Measurements from ENCODE around the gene MBTPS2. TPM values are rescaled to one million over a fixed set of nuclear protein-coding genes. Genes with fewer than 3 reads are reported as not detected.
A peak's percentile ranks its signal among the peaks of the same experiment; 100 is the strongest.

The MBTPS2 gene
- 15.2 TPM for polyA plus RNA-seq (2013, experiment 1 of 2)
- 15.6 TPM for polyA plus RNA-seq (2013, experiment 2 of 2)

DNA sequence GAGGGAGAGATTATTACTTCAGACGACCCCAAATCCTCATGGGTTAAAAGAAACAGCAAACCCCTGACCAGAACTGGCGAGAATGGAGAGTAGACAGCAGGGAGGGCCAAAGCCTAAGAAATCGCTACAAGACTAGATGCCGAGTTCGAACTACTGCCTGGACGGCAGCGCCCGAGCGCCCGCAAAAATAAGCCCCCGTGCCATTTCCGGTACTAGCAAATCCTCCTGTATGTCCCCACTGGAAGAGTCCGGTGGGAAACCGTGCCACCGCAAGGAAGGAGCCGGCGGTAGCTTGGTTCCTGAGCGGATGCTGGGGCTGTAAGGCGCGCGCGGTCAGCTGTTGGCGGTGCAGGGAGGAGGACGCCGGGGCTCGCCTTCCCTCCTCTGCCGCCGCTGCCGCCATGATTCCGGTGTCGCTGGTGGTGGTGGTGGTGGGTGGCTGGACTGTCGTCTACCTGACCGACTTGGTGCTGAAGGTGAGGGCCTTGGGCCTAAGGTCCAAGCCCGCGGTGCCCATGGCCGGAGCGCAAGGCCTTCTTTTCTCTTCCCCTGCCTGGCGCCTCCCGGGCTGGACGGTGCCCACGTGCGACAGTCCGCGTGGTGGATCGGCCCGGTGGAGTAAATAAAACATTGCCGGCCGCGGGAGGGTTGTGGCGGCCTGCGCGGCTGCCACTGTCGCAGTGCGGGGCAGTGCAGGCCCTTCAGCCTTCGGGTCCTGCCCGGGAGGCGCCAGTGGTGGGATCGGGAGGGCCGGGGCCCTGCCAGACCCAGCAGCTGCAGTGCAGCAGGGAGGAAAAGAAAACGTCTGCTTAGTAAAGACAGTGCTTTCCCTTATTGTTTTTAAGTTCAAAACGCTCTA is at the start of gene MBTPS2:
Gene MBTPS2, plus strand, starts transcription at position 284 of the 859 bp plus-strand sequence. Its CDS starts 118 bp downstream, at position 402.
- peak within 1 kb of the TSS; percentile 47 for H3K4me2 ChIP-seq (ENCODE audit: low read length, poor library complexity, severe bottlenecking)
- H2BK120ac ChIP-seq (ENCODE audit: low read depth, low read length) = no peak within 1 kb of the TSS
- peak within 1 kb of the TSS; percentile 90 for H4K8ac ChIP-seq (ENCODE audit: low read length)
- H2BK5ac ChIP-seq (ENCODE audit: low read depth, low read length, poor library complexity, severe bottlenecking) = no peak within 1 kb of the TSS
- H3K23ac ChIP-seq (ENCODE audit: low read length in 2 of 2) = no peak within 1 kb of the TSS
- no peaks in the 10 kb centered on the region for H3K4me1 ChIP-seq (ENCODE audit: control insufficient read depth, insufficient read depth, low read depth, low read length)
- peaks cover 5% of the 10 kb centered on the region for H3K79me1 ChIP-seq (replicated peaks; ENCODE audit: low read length, poor library complexity, severe bottlenecking)
- H4K91ac ChIP-seq (ENCODE audit: low read length) = peak within 1 kb of the TSS; percentile 95
- no peak within 1 kb of the TSS for H2AK5ac ChIP-seq (ENCODE audit: low read length, severe bottlenecking)
- peak within 1 kb of the TSS; percentile 98 for H3K9ac ChIP-seq (ENCODE audit: low read length)
- H2BK15ac ChIP-seq (ENCODE audit: low read depth, poor library complexity, severe bottlenecking) = no peak within 1 kb of the TSS
- H3K4me3 ChIP-seq (ENCODE audit: insufficient read depth in 1 of 2, low read depth in 1 of 2, low read length in 2 of 2) = peak within 1 kb of the TSS; percentile 80 to 89
- peak within 1 kb of the TSS in 1 of 2 experiments; percentile 97 for H3K14ac ChIP-seq (ENCODE audit: low read length in 2 of 2)
- peak within 1 kb of the TSS; percentile 81 to 96 for H3K18ac ChIP-seq (ENCODE audit: low read depth in 1 of 2, low read length in 2 of 2)
- no peaks in the 10 kb centered on the region for H3K9me3 ChIP-seq (ENCODE audit: control insufficient read depth, low read length)
- peak within 1 kb of the TSS; percentile 61 for H3K27ac ChIP-seq (ENCODE audit: low read length, poor library complexity, severe bottlenecking)
- H2BK12ac ChIP-seq (ENCODE audit: low read length in 2 of 2) = no peak within 1 kb of the TSS
- H3K4ac ChIP-seq (ENCODE audit: low read depth in 1 of 2, low read length in 2 of 2) = peak within 1 kb of the TSS; percentile 88 to 89
- DNase-seq = peak; percentile 89
- under 1% methylated on average over 27 of the region's 61 CpGs for WGBS
- peak within 1 kb of the TSS; percentile 71 for H2AFZ ChIP-seq (ENCODE audit: low read depth, low read length)
- H3K36me3 ChIP-seq (ENCODE audit: control insufficient read depth in 1 of 2, insufficient read depth in 2 of 2, low read depth in 1 of 2, low read length in 2 of 2) = peaks cover 2 to 13% of the 10 kb centered on the region in 2 experiments
- H3K27me3 ChIP-seq (ENCODE audit: control insufficient read depth in 1 of 2, insufficient read depth in 1 of 2, low read length in 2 of 2) = no peaks in the 10 kb centered on the region

- no peak overlapping the region for H3K4me3 ChIP-seq (ENCODE audit: insufficient read depth in 1 of 2, low read depth in 1 of 2, low read length in 2 of 2)
- no peak overlapping the region for H3K4ac ChIP-seq (ENCODE audit: low read depth in 1 of 2, low read length in 2 of 2)
- H2BK120ac ChIP-seq (ENCODE audit: low read depth, low read length) = no peak overlapping the region
- no peak overlapping the region for H3K23ac ChIP-seq (ENCODE audit: low read length in 2 of 2)
- H3K27ac ChIP-seq (ENCODE audit: low read length, poor library complexity, severe bottlenecking) = peak overlapping the region; percentile 73
- H2BK5ac ChIP-seq (ENCODE audit: low read depth, low read length, poor library complexity, severe bottlenecking) = no peak overlapping the region
- no peaks in the 10 kb centered on the region for H3K9me3 ChIP-seq (ENCODE audit: control insufficient read depth, low read length)
- no peak overlapping the region for H3K9ac ChIP-seq (ENCODE audit: low read length)
- H3K79me1 ChIP-seq (replicated peaks; ENCODE audit: low read length, poor library complexity, severe bottlenecking) = no peaks in the 10 kb centered on the region
- no peak overlapping the region for H4K8ac ChIP-seq (ENCODE audit: low read length)
- no peak overlapping the region for H4K91ac ChIP-seq (ENCODE audit: low read length)
- no peak overlapping the region for H2AK5ac ChIP-seq (ENCODE audit: low read length, severe bottlenecking)
- WGBS = 68% methylated on average over 4 of the region's 6 CpGs
- no peaks in the 10 kb centered on the region for H3K36me3 ChIP-seq (ENCODE audit: control insufficient read depth in 1 of 2, insufficient read depth in 2 of 2, low read depth in 1 of 2, low read length in 2 of 2)
- peak; percentile 59 for DNase-seq
- no peak overlapping the region for H3K4me2 ChIP-seq (ENCODE audit: low read length, poor library complexity, severe bottlenecking)
- H2AFZ ChIP-seq (ENCODE audit: low read depth, low read length) = no peak overlapping the region
- no peak overlapping the region for H3K14ac ChIP-seq (ENCODE audit: low read length in 2 of 2)
- H2BK15ac ChIP-seq (ENCODE audit: low read depth, poor library complexity, severe bottlenecking) = no peak overlapping the region
- H3K4me1 ChIP-seq (ENCODE audit: control insufficient read depth, insufficient read depth, low read depth, low read length) = peaks cover 2% of the 10 kb centered on the region
- no peak overlapping the region for H2BK12ac ChIP-seq (ENCODE audit: low read length in 2 of 2)
- H3K18ac ChIP-seq (ENCODE audit: low read depth in 1 of 2, low read length in 2 of 2) = no peak overlapping the region
- H3K27me3 ChIP-seq (ENCODE audit: control insufficient read depth in 1 of 2, insufficient read depth in 1 of 2, low read length in 2 of 2) = no peaks in the 10 kb centered on the region
Observed at GRCh38 chrX:21798677-21799219, 40.7 kb upstream of the MBTPS2 start.

DNA sequence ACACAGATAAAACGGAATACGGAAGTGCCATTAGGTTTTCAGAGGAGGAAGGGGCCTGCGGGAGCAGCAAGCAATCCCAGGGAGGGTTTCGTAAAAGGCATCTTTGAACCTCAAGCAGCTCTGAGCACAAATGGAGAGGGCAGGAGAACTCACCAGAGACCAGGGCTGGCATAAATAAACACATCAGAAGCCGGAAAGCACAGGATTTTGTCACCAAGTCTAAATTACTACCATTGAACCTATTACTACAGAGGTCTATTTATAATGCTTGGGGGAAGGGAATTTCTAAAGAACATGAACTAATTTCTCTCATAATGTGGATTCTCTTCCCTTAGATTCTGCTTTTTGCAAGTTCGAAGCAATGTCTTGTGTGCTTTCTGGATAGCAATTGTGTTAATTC is 39.6 kb upstream of the MBTPS2 start:
- Histone ChIP-seq H3K9ac (ENCODE audit: low read length) (no peak overlapping the region), H2BK12ac (ENCODE audit: low read length in 2 of 2) (no peak overlapping the region), H4K91ac (ENCODE audit: low read length) (no peak overlapping the region), H3K4ac (ENCODE audit: low read depth in 1 of 2, low read length in 2 of 2) (no peak overlapping the region), H2BK120ac (ENCODE audit: low read depth, low read length) (no peak overlapping the region), H3K23ac (ENCODE audit: low read length in 2 of 2) (no peak overlapping the region), H3K9me3 (ENCODE audit: control insufficient read depth, low read length) (no peaks in the 10 kb centered on the region), H3K36me3 (ENCODE audit: control insufficient read depth in 1 of 2, insufficient read depth in 2 of 2, low read depth in 1 of 2, low read length in 2 of 2) (no peaks in the 10 kb centered on the region), H2BK5ac (ENCODE audit: low read depth, low read length, poor library complexity, severe bottlenecking) (no peak overlapping the region), H3K18ac (ENCODE audit: low read depth in 1 of 2, low read length in 2 of 2) (no peak overlapping the region), H3K27ac (ENCODE audit: low read length, poor library complexity, severe bottlenecking) (no peak overlapping the region), H3K4me2 (ENCODE audit: low read length, poor library complexity, severe bottlenecking) (no peak overlapping the region), H3K14ac (ENCODE audit: low read length in 2 of 2) (no peak overlapping the region), H2AFZ (ENCODE audit: low read depth, low read length) (no peak overlapping the region), H3K79me1 (replicated peaks; ENCODE audit: low read length, poor library complexity, severe bottlenecking) (no peaks in the 10 kb centered on the region), H3K4me1 (ENCODE audit: control insufficient read depth, insufficient read depth, low read depth, low read length) (peaks cover 2% of the 10 kb centered on the region), H4K8ac (ENCODE audit: low read length) (no peak overlapping the region), H3K27me3 (ENCODE audit: control insufficient read depth in 1 of 2, insufficient read depth in 1 of 2, low read length in 2 of 2) (no peaks in the 10 kb centered on the region), H3K4me3 (ENCODE audit: insufficient read depth in 1 of 2, low read depth in 1 of 2, low read length in 2 of 2) (no peak overlapping the region), H2BK15ac (ENCODE audit: low read depth, poor library complexity, severe bottlenecking) (no peak overlapping the region), H2AK5ac (ENCODE audit: low read length, severe bottlenecking) (no peak overlapping the region)
- 92% methylated on average over 5 of the region's 6 CpGs for WGBS
- peak; percentile 15 for DNase-seq

DNA sequence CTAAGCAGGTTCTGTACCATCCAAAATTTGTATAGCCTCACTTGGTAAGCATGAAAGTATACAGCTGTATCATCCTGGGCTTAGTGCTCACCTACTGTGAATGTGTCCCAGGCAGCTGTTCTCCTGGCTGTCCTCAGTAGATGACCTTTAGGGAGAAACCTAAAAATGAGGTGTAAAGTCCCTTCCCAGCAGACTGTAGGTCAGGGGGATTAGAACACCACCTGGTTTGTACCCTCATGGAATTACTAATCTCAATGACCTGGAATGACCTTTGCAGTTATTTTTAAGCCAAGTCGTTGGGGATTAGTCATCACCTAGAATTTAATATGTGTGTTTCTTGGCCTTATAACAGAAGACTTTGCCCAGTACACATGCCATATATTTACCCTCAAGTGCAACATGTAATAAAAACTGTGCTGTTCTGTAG is 39.1 kb upstream of the MBTPS2 start:
- H3K9me3 ChIP-seq (ENCODE audit: control insufficient read depth, low read length) = no peaks in the 10 kb centered on the region
- no peak for DNase-seq
- H3K18ac ChIP-seq (ENCODE audit: low read depth in 1 of 2, low read length in 2 of 2) = no peak overlapping the region
- H3K9ac ChIP-seq (ENCODE audit: low read length) = no peak overlapping the region
- H2AK5ac ChIP-seq (ENCODE audit: low read length, severe bottlenecking) = no peak overlapping the region
- no peak overlapping the region for H3K4me2 ChIP-seq (ENCODE audit: low read length, poor library complexity, severe bottlenecking)
- no peak overlapping the region for H4K91ac ChIP-seq (ENCODE audit: low read length)
- no peaks in the 10 kb centered on the region for H3K27me3 ChIP-seq (ENCODE audit: control insufficient read depth in 1 of 2, insufficient read depth in 1 of 2, low read length in 2 of 2)
- no peaks in the 10 kb centered on the region for H3K36me3 ChIP-seq (ENCODE audit: control insufficient read depth in 1 of 2, insufficient read depth in 2 of 2, low read depth in 1 of 2, low read length in 2 of 2)
- no peak overlapping the region for H3K4ac ChIP-seq (ENCODE audit: low read depth in 1 of 2, low read length in 2 of 2)
- peaks cover 2% of the 10 kb centered on the region for H3K4me1 ChIP-seq (ENCODE audit: control insufficient read depth, insufficient read depth, low read depth, low read length)
- no peaks in the 10 kb centered on the region for H3K79me1 ChIP-seq (replicated peaks; ENCODE audit: low read length, poor library complexity, severe bottlenecking)
- no peak overlapping the region for H2BK12ac ChIP-seq (ENCODE audit: low read length in 2 of 2)
- no peak overlapping the region for H2BK5ac ChIP-seq (ENCODE audit: low read depth, low read length, poor library complexity, severe bottlenecking)
- no peak overlapping the region for H3K27ac ChIP-seq (ENCODE audit: low read length, poor library complexity, severe bottlenecking)
- no peak overlapping the region for H4K8ac ChIP-seq (ENCODE audit: low read length)
- H3K23ac ChIP-seq (ENCODE audit: low read length in 2 of 2) = no peak overlapping the region
- no CpG with 5 or more reads among the region's 1 CpG for WGBS
- no peak overlapping the region for H2BK120ac ChIP-seq (ENCODE audit: low read depth, low read length)
- H2BK15ac ChIP-seq (ENCODE audit: low read depth, poor library complexity, severe bottlenecking) = no peak overlapping the region
- no peak overlapping the region for H3K4me3 ChIP-seq (ENCODE audit: insufficient read depth in 1 of 2, low read depth in 1 of 2, low read length in 2 of 2)
- H3K14ac ChIP-seq (ENCODE audit: low read length in 2 of 2) = no peak overlapping the region
- H2AFZ ChIP-seq (ENCODE audit: low read depth, low read length) = no peak overlapping the region

Measured in mesenchymal stem cell (in vitro differentiated cells and primary cell).